ENCODE results near the gene GLYR1. TPM values are rescaled to one million over a fixed set of nuclear protein-coding genes. Genes with fewer than 3 reads are reported as not detected.

Gene GLYR1
- total RNA-seq, 2 donors from 2014 or later: 112 to 134 TPM

- intact Hi-C loops (cut with DNase I): no loop called here
- no peaks in the 10 kb centered on the region for H3K9me3 ChIP-seq
- no peaks in the 10 kb centered on the region for H3K4me1 ChIP-seq
- no peak for TF ChIP-seq CTCF (IDR thresholded peaks at IDR 0.05)
- H3K27ac ChIP-seq: no peak overlapping the region
- DNase-seq: no peak
- H3K36me3 ChIP-seq: peaks cover 27% of the 10 kb centered on the region
- H3K27me3 ChIP-seq: no peaks in the 10 kb centered on the region
- H3K9ac ChIP-seq (ENCODE audit: low read depth in 2 of 2, low read length in 2 of 2): no peak overlapping the region
- no peak overlapping the region for H3K4me3 ChIP-seq
These were observed 29.7 kb upstream of the GLYR1 start for GRCh38 chr16:4876646-4877379.

GRCh38 chr16:4874666-4875065 lies 27.6 kb upstream of the GLYR1 start:
- no peak for DNase-seq
- Histone ChIP-seq H3K4me1 (no peaks in the 10 kb centered on the region), H3K27ac (no peak overlapping the region), H3K36me3 (peaks cover 18% of the 10 kb centered on the region), H3K27me3 (no peaks in the 10 kb centered on the region), H3K9ac (ENCODE audit: low read depth in 2 of 2, low read length in 2 of 2) (no peak overlapping the region), H3K4me3 (no peak overlapping the region), H3K9me3 (no peaks in the 10 kb centered on the region)
- intact Hi-C loops (cut with DNase I): no loop called here
- no peak for TF ChIP-seq CTCF (IDR thresholded peaks at IDR 0.05)

- no peak overlapping the region for H3K4me3 ChIP-seq
- peaks cover 18% of the 10 kb centered on the region for H3K36me3 ChIP-seq
- no peaks in the 10 kb centered on the region for H3K4me1 ChIP-seq
- H3K9ac ChIP-seq (ENCODE audit: low read depth in 2 of 2, low read length in 2 of 2): no peak overlapping the region
- DNase-seq: no peak
- no peaks in the 10 kb centered on the region for H3K9me3 ChIP-seq
- no peak overlapping the region for H3K27ac ChIP-seq
- no peak for TF ChIP-seq CTCF (IDR thresholded peaks at IDR 0.05)
- intact Hi-C loops (cut with DNase I): no loop called here
- H3K27me3 ChIP-seq: no peaks in the 10 kb centered on the region
These were observed 26.0 kb upstream of the GLYR1 start for GRCh38 chr16:4873091-4873490.

GRCh38 chr16:4871071-4871470 lies 24.0 kb upstream of the GLYR1 start:
- H3K27ac ChIP-seq: no peak overlapping the region
- no peak overlapping the region for H3K4me3 ChIP-seq
- H3K9ac ChIP-seq (ENCODE audit: low read depth in 2 of 2, low read length in 2 of 2): no peak overlapping the region
- no peaks in the 10 kb centered on the region for H3K27me3 ChIP-seq
- intact Hi-C loops (cut with DNase I): no loop called here
- no peaks in the 10 kb centered on the region for H3K9me3 ChIP-seq
- H3K36me3 ChIP-seq: peaks cover 8% of the 10 kb centered on the region
- no peaks in the 10 kb centered on the region for H3K4me1 ChIP-seq
- no peak for TF ChIP-seq CTCF (IDR thresholded peaks at IDR 0.05)
- no peak for DNase-seq

GRCh38 chr16:4870138-4870671 lies 23.1 kb upstream of the GLYR1 start:
- TF ChIP-seq CTCF (IDR thresholded peaks at IDR 0.05): no peak
- no peak overlapping the region for H3K4me3 ChIP-seq
- no peaks in the 10 kb centered on the region for H3K4me1 ChIP-seq
- no peak overlapping the region for H3K9ac ChIP-seq (ENCODE audit: low read depth in 2 of 2, low read length in 2 of 2)
- H3K27me3 ChIP-seq: no peaks in the 10 kb centered on the region
- intact Hi-C loops (cut with DNase I): no loop called here
- no peak for DNase-seq
- peaks cover 8% of the 10 kb centered on the region for H3K36me3 ChIP-seq
- H3K9me3 ChIP-seq: no peaks in the 10 kb centered on the region
- no peak overlapping the region for H3K27ac ChIP-seq

All from colonic mucosa (tissue), 4 donors.